Mammary epithelial cell (primary cell): ENCODE results near the gene VIM.

Source experiments
- EZH2 ChIP-seq: IDR thresholded peaks from 2 replicates; pipeline ENCODE4 v1.6.1; 2012; ENCODE audit warnings: low read length, inconsistent platforms, borderline replicate concordance
- TF ChIP-seq, protein P1 (sequence below), 2 donors: IDR thresholded peaks in 1 of 2; conservative IDR thresholded peaks in 1 of 2; 2 replicates each; pipeline ENCODE4 v1.5.1; 2011 to 2012; ENCODE audit warnings: inconsistent platforms in 2 of 2, low read length in 2 of 2, mild to moderate bottlenecking in 2 of 2, control low read depth in 1 of 2, low read depth in 1 of 2; ENCODE audit not compliant: insufficient read depth in 1 of 2; ENCODE audit errors: extremely low read depth in 1 of 2

DNA sequence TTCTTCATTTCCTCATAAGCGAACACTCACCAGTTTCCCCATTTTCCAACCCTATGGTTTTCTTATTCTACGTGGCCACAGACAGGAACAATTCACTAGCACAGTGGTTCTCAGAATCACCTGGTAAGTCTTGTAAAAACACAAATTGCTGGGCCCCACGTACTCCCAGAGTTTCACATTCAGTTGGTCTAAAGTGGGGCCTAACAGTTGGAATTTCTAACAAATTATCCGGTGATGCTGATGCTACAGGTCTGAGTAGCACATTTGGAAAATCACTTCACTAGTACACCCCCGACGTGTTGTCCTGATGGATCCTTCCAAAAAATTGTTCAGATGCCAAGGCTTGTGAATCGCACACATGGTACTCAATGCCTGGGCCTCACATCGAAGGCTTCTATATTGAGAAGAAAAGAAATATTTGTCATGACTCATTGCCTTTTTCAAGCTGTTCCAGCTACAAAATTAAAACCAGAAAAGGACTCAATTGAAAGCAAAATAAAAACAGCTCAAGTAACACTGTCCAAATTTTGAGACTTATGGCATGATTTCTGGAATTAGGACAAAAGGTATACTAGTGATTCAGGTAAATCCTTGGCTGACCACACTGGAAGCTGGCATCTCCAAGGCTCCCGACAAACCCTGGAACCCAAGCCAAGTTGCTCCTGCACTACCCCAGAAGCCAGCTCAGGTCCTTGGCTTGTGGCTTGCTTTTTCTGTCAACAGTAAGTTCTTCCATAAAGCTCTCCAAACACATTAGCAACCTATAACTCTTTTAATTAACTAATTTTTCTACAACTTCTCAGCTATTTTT, 12.9 kb upstream of the VIM start:
- no peak for TF ChIP-seq EZH2
- TF ChIP-seq, protein P1, sequence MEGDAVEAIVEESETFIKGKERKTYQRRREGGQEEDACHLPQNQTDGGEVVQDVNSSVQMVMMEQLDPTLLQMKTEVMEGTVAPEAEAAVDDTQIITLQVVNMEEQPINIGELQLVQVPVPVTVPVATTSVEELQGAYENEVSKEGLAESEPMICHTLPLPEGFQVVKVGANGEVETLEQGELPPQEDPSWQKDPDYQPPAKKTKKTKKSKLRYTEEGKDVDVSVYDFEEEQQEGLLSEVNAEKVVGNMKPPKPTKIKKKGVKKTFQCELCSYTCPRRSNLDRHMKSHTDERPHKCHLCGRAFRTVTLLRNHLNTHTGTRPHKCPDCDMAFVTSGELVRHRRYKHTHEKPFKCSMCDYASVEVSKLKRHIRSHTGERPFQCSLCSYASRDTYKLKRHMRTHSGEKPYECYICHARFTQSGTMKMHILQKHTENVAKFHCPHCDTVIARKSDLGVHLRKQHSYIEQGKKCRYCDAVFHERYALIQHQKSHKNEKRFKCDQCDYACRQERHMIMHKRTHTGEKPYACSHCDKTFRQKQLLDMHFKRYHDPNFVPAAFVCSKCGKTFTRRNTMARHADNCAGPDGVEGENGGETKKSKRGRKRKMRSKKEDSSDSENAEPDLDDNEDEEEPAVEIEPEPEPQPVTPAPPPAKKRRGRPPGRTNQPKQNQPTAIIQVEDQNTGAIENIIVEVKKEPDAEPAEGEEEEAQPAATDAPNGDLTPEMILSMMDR (conservative IDR thresholded peaks at IDR 0.05 in 1 of 2, IDR thresholded peaks at IDR 0.05 in 1 of 2; ENCODE audit: extremely low read depth in 1 of 2, insufficient read depth in 1 of 2, low read depth in 1 of 2, low read length in 2 of 2), result no peak
